ENCODE measurements around the gene GPR146.

GPR146 gene

GRCh38 chr7:1049801-1050200, 5.5 kb downstream of the GPR146 start:
- no peaks in the 10 kb centered on the region for H3K36me3 ChIP-seq (ENCODE audit: low read length)
- H3K9ac ChIP-seq (ENCODE audit: low read length), result no peak overlapping the region
- H2AFZ ChIP-seq (ENCODE audit: low read depth, low read length, severe bottlenecking), result no peak overlapping the region
- no peaks in the 10 kb centered on the region for H3F3A ChIP-seq (ENCODE audit: insufficient read depth)
- 0 out of 2 replicates have a peak, but pooled peaks cover 4% of the 10 kb centered on the region for H4K20me1 ChIP-seq (ENCODE audit: low read depth, low read length)
- no peaks in the 10 kb centered on the region for H3K9me2 ChIP-seq (replicated peaks; ENCODE audit: insufficient read depth, low read length)
- H3K4me3 ChIP-seq (ENCODE audit: insufficient read depth, low read length, poor library complexity, severe bottlenecking), result no peak overlapping the region
- TF ChIP-seq, protein P1, sequence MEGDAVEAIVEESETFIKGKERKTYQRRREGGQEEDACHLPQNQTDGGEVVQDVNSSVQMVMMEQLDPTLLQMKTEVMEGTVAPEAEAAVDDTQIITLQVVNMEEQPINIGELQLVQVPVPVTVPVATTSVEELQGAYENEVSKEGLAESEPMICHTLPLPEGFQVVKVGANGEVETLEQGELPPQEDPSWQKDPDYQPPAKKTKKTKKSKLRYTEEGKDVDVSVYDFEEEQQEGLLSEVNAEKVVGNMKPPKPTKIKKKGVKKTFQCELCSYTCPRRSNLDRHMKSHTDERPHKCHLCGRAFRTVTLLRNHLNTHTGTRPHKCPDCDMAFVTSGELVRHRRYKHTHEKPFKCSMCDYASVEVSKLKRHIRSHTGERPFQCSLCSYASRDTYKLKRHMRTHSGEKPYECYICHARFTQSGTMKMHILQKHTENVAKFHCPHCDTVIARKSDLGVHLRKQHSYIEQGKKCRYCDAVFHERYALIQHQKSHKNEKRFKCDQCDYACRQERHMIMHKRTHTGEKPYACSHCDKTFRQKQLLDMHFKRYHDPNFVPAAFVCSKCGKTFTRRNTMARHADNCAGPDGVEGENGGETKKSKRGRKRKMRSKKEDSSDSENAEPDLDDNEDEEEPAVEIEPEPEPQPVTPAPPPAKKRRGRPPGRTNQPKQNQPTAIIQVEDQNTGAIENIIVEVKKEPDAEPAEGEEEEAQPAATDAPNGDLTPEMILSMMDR (IDR thresholded peaks at IDR 0.05; ENCODE audit: insufficient read depth, low read length, poor library complexity, severe bottlenecking), result no peak
- TF ChIP-seq EZH2phosphoT487 (conservative IDR thresholded peaks at IDR 0.05; ENCODE audit: low read length), result no peak
- no peaks in the 10 kb centered on the region for H3K79me2 ChIP-seq (ENCODE audit: insufficient read depth, low read length)
- no peaks in the 10 kb centered on the region for H3K27me3 ChIP-seq (ENCODE audit: low read length)
- no peaks in the 10 kb centered on the region for H3K9me3 ChIP-seq (ENCODE audit: insufficient read depth, low read length)
- no peak overlapping the region for H3K27ac ChIP-seq (ENCODE audit: low read depth, low read length)
- H3K4me2 ChIP-seq (ENCODE audit: low read depth, low read length, poor library complexity, severe bottlenecking), result no peak overlapping the region

- Histone ChIP-seq H3K36me3 (ENCODE audit: low read length) (no peaks in the 10 kb centered on the region), H3K27ac (ENCODE audit: low read depth, low read length) (no peak overlapping the region), H3K9me3 (ENCODE audit: insufficient read depth, low read length) (no peaks in the 10 kb centered on the region), H2AFZ (ENCODE audit: low read depth, low read length, severe bottlenecking) (no peak overlapping the region), H3K79me2 (ENCODE audit: insufficient read depth, low read length) (no peaks in the 10 kb centered on the region), H3K9ac (ENCODE audit: low read length) (no peak overlapping the region), H3K4me3 (ENCODE audit: insufficient read depth, low read length, poor library complexity, severe bottlenecking) (no peak overlapping the region), H3K9me2 (replicated peaks; ENCODE audit: insufficient read depth, low read length) (no peaks in the 10 kb centered on the region), H3F3A (ENCODE audit: insufficient read depth) (no peaks in the 10 kb centered on the region), H4K20me1 (ENCODE audit: low read depth, low read length) (0 out of 2 replicates have a peak, but pooled peaks cover 4% of the 10 kb centered on the region), H3K4me2 (ENCODE audit: low read depth, low read length, poor library complexity, severe bottlenecking) (no peak overlapping the region), H3K27me3 (ENCODE audit: low read length) (no peaks in the 10 kb centered on the region)
- TF ChIP-seq, protein P1 (IDR thresholded peaks at IDR 0.05; ENCODE audit: insufficient read depth, low read length, poor library complexity, severe bottlenecking), result no peak
These were observed 6.0 kb downstream of the GPR146 start for GRCh38 chr7:1050254-1050906.

- no peaks in the 10 kb centered on the region for H3K36me3 ChIP-seq (ENCODE audit: low read length)
- no peaks in the 10 kb centered on the region for H3F3A ChIP-seq (ENCODE audit: insufficient read depth)
- no peak overlapping the region for H3K4me3 ChIP-seq (ENCODE audit: insufficient read depth, low read length, poor library complexity, severe bottlenecking)
- H3K9me2 ChIP-seq (replicated peaks; ENCODE audit: insufficient read depth, low read length), result no peaks in the 10 kb centered on the region
- TF ChIP-seq, protein P1 (IDR thresholded peaks at IDR 0.05; ENCODE audit: insufficient read depth, low read length, poor library complexity, severe bottlenecking), result no peak
- TF ChIP-seq EZH2phosphoT487 (conservative IDR thresholded peaks at IDR 0.05; ENCODE audit: low read length), result no peak
- no peak overlapping the region for H3K9ac ChIP-seq (ENCODE audit: low read length)
- H3K4me2 ChIP-seq (ENCODE audit: low read depth, low read length, poor library complexity, severe bottlenecking), result no peak overlapping the region
- H4K20me1 ChIP-seq (ENCODE audit: low read depth, low read length), result 0 out of 2 replicates have a peak, but pooled peaks cover 4% of the 10 kb centered on the region
- H3K27me3 ChIP-seq (ENCODE audit: low read length), result no peaks in the 10 kb centered on the region
- no peak overlapping the region for H2AFZ ChIP-seq (ENCODE audit: low read depth, low read length, severe bottlenecking)
- no peak overlapping the region for H3K27ac ChIP-seq (ENCODE audit: low read depth, low read length)
- no peaks in the 10 kb centered on the region for H3K9me3 ChIP-seq (ENCODE audit: insufficient read depth, low read length)
- no peaks in the 10 kb centered on the region for H3K79me2 ChIP-seq (ENCODE audit: insufficient read depth, low read length)
These were observed 6.8 kb downstream of the GPR146 start for GRCh38 chr7:1050956-1051690.
